CD4-positive, alpha-beta T cell treated with Interleukin-10 for 1 hour (primary cell): ENCODE results near the gene TM9SF2.
A peak's percentile ranks its signal among the peaks of the same experiment; 100 is the strongest.
"Not testable (repeated sequence)": the region's sequence is repeated elsewhere in the genome, so short reads cannot be mapped to it uniquely, and the experiment has no call there.

Experiments used
- DNase-seq: peaks from one replicate; pipeline ENCODE4 v3.0.0-alpha.2; 2020

Gene TM9SF2

GRCh38 chr13:99540530-99540929 lies 39.3 kb downstream of the TM9SF2 start:
- no peak for DNase-seq

- DNase-seq = peak; percentile 46
These were observed 41.6 kb downstream of the TM9SF2 start for GRCh38 chr13:99542788-99543406.

GRCh38 chr13:99545361-99545760 lies 44.1 kb downstream of the TM9SF2 start:
- no peak for DNase-seq

- DNase-seq = no peak
These were observed 44.7 kb downstream of the TM9SF2 start for GRCh38 chr13:99545979-99546378.

- DNase-seq = no peak
These were observed 45.6 kb downstream of the TM9SF2 start for GRCh38 chr13:99546878-99547277.

GRCh38 chr13:99548448-99548847 lies 47.2 kb downstream of the TM9SF2 start:
- DNase-seq = no peak

GRCh38 chr13:99553033-99553432 lies 51.8 kb downstream of the TM9SF2 start:
- no peak for DNase-seq

- DNase-seq = no peak
These were observed 53.9 kb downstream of the TM9SF2 start for GRCh38 chr13:99555149-99555548.

GRCh38 chr13:99556867-99557443 lies 55.7 kb downstream of the TM9SF2 start:
- DNase-seq = no peak

GRCh38 chr13:99558570-99559180 lies 57.4 kb downstream of the TM9SF2 start:
- no peak for DNase-seq

GRCh38 chr13:99559560-99559959 lies 58.3 kb downstream of the TM9SF2 start:
- no peak for DNase-seq

- DNase-seq = no peak
These were observed 62.1 kb downstream of the TM9SF2 start for GRCh38 chr13:99563404-99563803.

- DNase-seq = no peak
These were observed 63.1 kb downstream of the TM9SF2 start for GRCh38 chr13:99564386-99564785.

- DNase-seq = no peak
These were observed 64.3 kb downstream of the TM9SF2 start for GRCh38 chr13:99565478-99566124.

- DNase-seq = no peak
These were observed 65.1 kb downstream of the TM9SF2 start for GRCh38 chr13:99566125-99567083.

GRCh38 chr13:99568901-99569300 lies 67.6 kb downstream of the TM9SF2 start:
- not testable (repeated sequence) for DNase-seq

- no peak for DNase-seq
These were observed 70.9 kb downstream of the TM9SF2 start for GRCh38 chr13:99572131-99572530.

GRCh38 chr13:99572921-99573320 lies 71.6 kb downstream of the TM9SF2 start:
- DNase-seq = no peak

GRCh38 chr13:99575376-99576120 lies 74.3 kb downstream of the TM9SF2 start:
- DNase-seq = no peak

- no peak for DNase-seq
These were observed 77.0 kb downstream of the TM9SF2 start for GRCh38 chr13:99577934-99578917.
